HUES48 (cell line): ENCODE measurements around the gene MAP3K14.

ENCODE experiments used
- H3K27ac ChIP-seq: one replicate; pipeline ENCODE4 v1.7.0; 2013; ENCODE audit warnings: low read depth, low read length, inconsistent platforms
- H3K27me3 ChIP-seq: 2 replicates; pipeline ENCODE4 v1.6.1; 2013; ENCODE audit warnings: mild to moderate bottlenecking, low read length; ENCODE audit not compliant: control insufficient read depth, insufficient read depth
- H3K36me3 ChIP-seq: 2 replicates; pipeline ENCODE4 v1.6.1; 2013; ENCODE audit warnings: low read length; ENCODE audit not compliant: control insufficient read depth, insufficient read depth
- H3K4me1 ChIP-seq: 2 replicates; pipeline ENCODE4 v1.6.1; 2013; ENCODE audit warnings: mild to moderate bottlenecking, low read length; ENCODE audit not compliant: control insufficient read depth, insufficient read depth
- H3K4me3 ChIP-seq: 2 replicates; pipeline ENCODE4 v1.5.1; 2013; ENCODE audit warnings: mild to moderate bottlenecking, low read depth, low read length
- H3K9ac ChIP-seq: 2 replicates; pipeline ENCODE4 v1.6.1; 2013; ENCODE audit warnings: mild to moderate bottlenecking, low read depth, low read length, moderate library complexity
- H3K9me3 ChIP-seq: 2 replicates; pipeline ENCODE4 v1.6.1; 2013; ENCODE audit warnings: low read length; ENCODE audit not compliant: control insufficient read depth, insufficient read depth

Gene MAP3K14

DNA sequence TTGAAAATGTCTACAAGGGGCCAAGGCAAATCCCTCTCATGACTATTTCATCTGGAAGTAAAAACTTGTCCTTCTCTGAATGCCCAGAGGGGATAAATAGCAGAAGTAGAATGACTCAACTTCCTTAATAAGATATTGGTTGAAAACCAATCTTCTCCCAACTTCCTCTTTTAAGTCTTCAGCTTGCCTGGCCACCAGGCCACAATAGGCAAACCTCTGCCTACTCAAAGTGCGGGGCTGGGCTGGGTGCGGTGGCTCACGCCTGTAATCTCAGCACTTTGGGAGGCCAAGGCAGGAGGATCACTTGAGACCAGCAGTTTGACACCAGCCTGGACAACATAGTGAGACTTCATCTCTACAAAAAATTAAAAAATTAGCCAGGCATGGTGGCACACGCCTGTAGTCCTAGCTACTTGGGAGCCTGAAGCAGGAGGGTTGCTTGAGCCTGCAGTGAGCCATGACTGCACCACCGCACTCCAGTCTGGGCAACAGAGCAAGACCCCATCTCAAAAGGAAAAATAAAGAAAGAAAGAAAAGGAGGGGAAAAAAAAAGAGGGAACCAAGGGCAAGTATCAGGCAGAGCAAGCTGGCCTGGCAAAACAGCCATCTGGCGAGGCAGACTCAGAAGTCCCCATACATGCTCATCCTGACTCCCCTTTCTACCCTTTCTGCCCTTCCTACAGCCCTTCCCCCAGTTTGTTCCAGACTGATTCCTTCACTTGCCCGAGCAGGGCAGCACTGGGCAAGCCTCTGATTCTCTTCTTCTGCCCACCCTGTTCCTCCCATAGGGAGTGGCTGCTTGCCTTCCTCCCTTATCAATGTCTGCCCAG lies 20.6 kb downstream of the MAP3K14 start:
- Histone ChIP-seq H3K4me3 (no peak overlapping the region), H3K27me3 (no peaks in the 10 kb centered on the region), H3K4me1 (no peaks in the 10 kb centered on the region), H3K36me3 (no peaks in the 10 kb centered on the region), H3K27ac (no peak overlapping the region), H3K9ac (no peak overlapping the region), H3K9me3 (no peaks in the 10 kb centered on the region)

DNA sequence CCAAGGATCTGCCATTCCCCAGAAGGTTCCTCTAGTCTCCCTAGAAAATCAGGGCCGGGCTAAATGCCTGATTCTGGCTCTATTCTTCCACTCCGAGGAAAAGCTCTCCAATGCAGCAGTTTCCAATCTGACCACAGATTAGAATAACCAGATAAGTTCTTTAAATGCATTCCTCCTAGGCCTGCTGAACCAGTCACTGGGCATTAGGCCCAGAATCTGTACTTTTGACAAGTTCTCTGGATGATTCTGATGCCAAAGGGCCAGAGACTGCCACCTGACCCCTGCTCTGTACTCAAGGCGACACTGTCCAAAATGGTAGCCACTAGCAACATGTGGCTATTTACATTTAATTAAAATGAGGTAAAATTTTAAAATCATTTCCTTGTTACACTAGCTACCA lies 22.3 kb downstream of the MAP3K14 start:
- no peaks in the 10 kb centered on the region for H3K9me3 ChIP-seq
- no peak overlapping the region for H3K9ac ChIP-seq
- no peak overlapping the region for H3K4me3 ChIP-seq
- no peaks in the 10 kb centered on the region for H3K4me1 ChIP-seq
- no peak overlapping the region for H3K27ac ChIP-seq
- H3K36me3 ChIP-seq: peaks cover 3% of the 10 kb centered on the region; the same call in 1 of the 2 replicates
- H3K27me3 ChIP-seq: no peaks in the 10 kb centered on the region

GRCh38 chr17:45293413-45294211 lies 23.2 kb downstream of the MAP3K14 start:
- Histone ChIP-seq H3K4me1 (no peaks in the 10 kb centered on the region), H3K9me3 (no peaks in the 10 kb centered on the region), H3K4me3 (no peak overlapping the region), H3K36me3 (peaks cover 3% of the 10 kb centered on the region; the same call in 1 of the 2 replicates), H3K9ac (no peak overlapping the region), H3K27ac (no peak overlapping the region), H3K27me3 (no peaks in the 10 kb centered on the region)

- H3K4me3 ChIP-seq: no peak overlapping the region
- H3K27ac ChIP-seq: no peak overlapping the region
These were observed 24.0 kb downstream of the MAP3K14 start for GRCh38 chr17:45292696-45293412.

DNA sequence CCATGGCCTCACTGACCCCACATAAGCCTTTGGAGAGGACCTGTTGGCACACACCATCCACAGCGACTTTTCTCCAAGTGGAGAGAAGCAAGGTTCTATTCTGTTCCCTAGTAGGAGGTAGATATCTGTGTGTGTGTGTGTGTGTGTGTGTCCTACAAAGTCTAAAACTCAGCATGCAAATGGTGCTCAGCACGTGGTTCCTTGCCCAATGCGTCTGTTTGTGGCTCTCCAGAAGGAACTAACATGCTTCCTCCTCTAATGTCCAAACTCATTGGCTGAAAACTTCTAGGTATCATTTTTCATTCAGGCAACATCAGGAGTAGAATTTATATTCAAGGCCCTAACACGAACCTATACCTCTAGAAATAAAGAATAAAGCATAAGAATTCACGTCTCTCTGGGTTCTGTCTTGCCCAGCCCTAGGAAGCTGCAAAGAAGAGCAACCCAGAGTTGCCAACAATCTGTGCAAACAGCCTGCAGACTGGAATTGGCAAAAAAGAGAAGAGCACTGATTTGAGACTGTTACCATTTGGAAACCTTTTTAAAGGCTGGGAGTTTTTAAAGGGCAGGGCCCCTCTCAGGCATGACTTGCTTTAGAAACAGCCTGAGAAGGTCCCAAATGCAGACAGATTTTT lies 25.5 kb downstream of the MAP3K14 start:
- no peak overlapping the region for H3K9ac ChIP-seq
- H3K27me3 ChIP-seq: no peaks in the 10 kb centered on the region
- no peaks in the 10 kb centered on the region for H3K9me3 ChIP-seq
- H3K27ac ChIP-seq: no peak overlapping the region
- peaks cover 11% of the 10 kb centered on the region; the same call in 1 of the 2 replicates for H3K36me3 ChIP-seq
- no peaks in the 10 kb centered on the region for H3K4me1 ChIP-seq
- H3K4me3 ChIP-seq: no peak overlapping the region

More at GRCh38 chr17:45292696-45293412, 24.0 kb downstream of the MAP3K14 start:
- H3K4me1 ChIP-seq: no peaks in the 10 kb centered on the region
- H3K36me3 ChIP-seq: peaks cover 3% of the 10 kb centered on the region; the same call in 1 of the 2 replicates
- H3K27me3 ChIP-seq: no peaks in the 10 kb centered on the region
- no peaks in the 10 kb centered on the region for H3K9me3 ChIP-seq
- H3K9ac ChIP-seq: no peak overlapping the region

DNA sequence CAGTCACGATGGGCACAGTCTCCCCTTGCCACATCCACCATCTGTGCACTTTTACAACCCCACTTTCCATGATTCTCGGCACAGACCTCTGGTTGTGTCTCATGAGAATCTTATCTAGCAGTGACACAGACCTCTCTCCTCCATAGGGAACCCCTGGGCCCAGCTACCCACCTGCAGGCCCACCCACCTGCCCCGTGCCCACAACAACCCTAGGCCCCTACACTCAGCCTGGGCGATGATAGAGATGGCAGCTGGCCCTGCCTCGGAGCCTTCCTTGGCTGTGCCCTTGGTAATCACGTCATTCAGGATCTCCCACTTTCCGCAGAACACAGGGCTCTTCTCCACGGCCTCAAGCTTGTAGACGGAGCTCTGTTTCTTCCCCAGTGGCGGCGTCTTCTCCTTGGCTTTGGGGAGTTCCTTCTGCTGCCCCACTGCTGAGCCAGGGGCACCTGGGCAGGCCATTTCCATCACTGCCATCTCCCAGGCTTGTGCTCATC lies 26.5 kb downstream of the MAP3K14 start:
- Histone ChIP-seq H3K9me3 (no peaks in the 10 kb centered on the region), H3K27me3 (no peaks in the 10 kb centered on the region), H3K4me3 (no peak overlapping the region), H3K4me1 (no peaks in the 10 kb centered on the region), H3K27ac (no peak overlapping the region), H3K36me3 (peaks cover 12% of the 10 kb centered on the region; the same call in 1 of the 2 replicates), H3K9ac (no peak overlapping the region)

GRCh38 chr17:45289301-45290268 lies 27.2 kb downstream of the MAP3K14 start:
- no peak overlapping the region for H3K27ac ChIP-seq
- H3K9me3 ChIP-seq: no peaks in the 10 kb centered on the region
- H3K4me3 ChIP-seq: no peak overlapping the region
- no peaks in the 10 kb centered on the region for H3K4me1 ChIP-seq
- H3K9ac ChIP-seq: no peak overlapping the region
- no peaks in the 10 kb centered on the region for H3K27me3 ChIP-seq
- peaks cover 13% of the 10 kb centered on the region; the same call in 1 of the 2 replicates for H3K36me3 ChIP-seq

- H3K36me3 ChIP-seq: peaks cover 21% of the 10 kb centered on the region
These were observed 28.0 kb downstream of the MAP3K14 start for GRCh38 chr17:45288825-45289224.

GRCh38 chr17:45287526-45288500 lies 29.0 kb downstream of the MAP3K14 start:
- Histone ChIP-seq H3K9ac (no peak overlapping the region), H3K27me3 (no peaks in the 10 kb centered on the region), H3K36me3 (peaks cover 31% of the 10 kb centered on the region), H3K4me1 (no peaks in the 10 kb centered on the region), H3K4me3 (no peak overlapping the region), H3K9me3 (no peaks in the 10 kb centered on the region), H3K27ac (no peak overlapping the region)

More at GRCh38 chr17:45288825-45289224, 28.0 kb downstream of the MAP3K14 start:
- Histone ChIP-seq H3K4me1 (no peaks in the 10 kb centered on the region), H3K27ac (no peak overlapping the region), H3K9ac (no peak overlapping the region), H3K9me3 (no peaks in the 10 kb centered on the region), H3K27me3 (no peaks in the 10 kb centered on the region), H3K4me3 (no peak overlapping the region)
